Liver (tissue), 9 donors: ENCODE data around the gene PDP2. TPM values are rescaled to one million over a fixed set of nuclear protein-coding genes. Genes with fewer than 3 reads are reported as not detected.

ENCODE experiments used
- DNase-seq: peaks from one replicate; pipeline ENCODE4 v3.0.0-alpha.2; 2017; ENCODE audit warnings: low spot score
- H3K27ac ChIP-seq, 2 donors: one replicate each; pipeline ENCODE4 v1.7.0; 2013; ENCODE audit warnings: inconsistent platforms in 2 of 2, low read length in 2 of 2, control low read depth in 1 of 2, low read depth in 1 of 2, mild to moderate bottlenecking in 1 of 2
- H3K27me3 ChIP-seq, 4 donors: one replicate each; pipeline versions ENCODE4 v1.6.1 to v1.7.0; 2013; ENCODE audit warnings: low read length in 3 of 4, inconsistent platforms in 1 of 4, mild to moderate bottlenecking in 1 of 4, moderate library complexity in 1 of 4; ENCODE audit not compliant: control insufficient read depth in 4 of 4, insufficient read depth in 4 of 4
- H3K36me3 ChIP-seq, 4 donors: one replicate each; pipeline versions ENCODE4 v1.6.1 to v1.7.0; 2013; ENCODE audit warnings: low read length in 3 of 4, mild to moderate bottlenecking in 3 of 4, low read depth in 1 of 4, moderate library complexity in 1 of 4; ENCODE audit not compliant: control insufficient read depth in 4 of 4, insufficient read depth in 3 of 4
- H3K4me1 ChIP-seq, 4 donors: one replicate each; pipeline versions ENCODE4 v1.6.1 to v1.7.0; 2013; ENCODE audit warnings: low read length in 3 of 4, mild to moderate bottlenecking in 3 of 4, moderate library complexity in 1 of 4; ENCODE audit not compliant: control insufficient read depth in 4 of 4, insufficient read depth in 4 of 4
- H3K4me3 ChIP-seq, 3 donors: one replicate each; pipeline versions ENCODE4 v1.6.1 to v1.7.0; 2013; ENCODE audit warnings: low read length in 3 of 3, control low read depth in 1 of 3, low read depth in 1 of 3, mild to moderate bottlenecking in 1 of 3
- H3K9ac ChIP-seq, 2 donors: one replicate each; pipeline ENCODE4 v1.7.0; 2013; ENCODE audit warnings: low read length in 2 of 2, mild to moderate bottlenecking in 2 of 2, moderate library complexity in 2 of 2, control low read depth in 1 of 2, low read depth in 1 of 2
- H3K9me3 ChIP-seq, 4 donors: one replicate each; pipeline versions ENCODE4 v1.6.1 to v1.7.0; 2013; ENCODE audit warnings: low read length in 3 of 4; ENCODE audit not compliant: control insufficient read depth in 4 of 4
- EGR1 ChIP-seq, 2 donors: IDR thresholded peaks; 2 replicates each; pipeline ENCODE4 v1.6.1; 2016 to 2018; ENCODE audit warnings: antibody characterized with exemption in 2 of 2, low read depth in 2 of 2
- FOXA1 ChIP-seq: IDR thresholded peaks from 2 replicates; pipeline ENCODE4 v1.6.1; 2016; ENCODE audit warnings: antibody characterized with exemption
- FOXA2 ChIP-seq: IDR thresholded peaks from 2 replicates; pipeline ENCODE4 v1.6.1; 2016; ENCODE audit warnings: antibody characterized with exemption
- GABPA ChIP-seq, 2 donors: IDR thresholded peaks in 1 of 2; conservative IDR thresholded peaks in 1 of 2; 2 replicates each; pipeline ENCODE4 v1.6.1; 2016; ENCODE audit warnings: antibody characterized with exemption in 2 of 2, mild to moderate bottlenecking in 1 of 2, moderate library complexity in 1 of 2
- HNF4A ChIP-seq, 2 donors: conservative IDR thresholded peaks; 2 replicates each; pipeline ENCODE4 v1.6.1; 2016; ENCODE audit warnings: antibody characterized with exemption in 2 of 2, mild to moderate bottlenecking in 2 of 2
- HNF4G ChIP-seq: IDR thresholded peaks from 2 replicates; pipeline ENCODE4 v1.6.1; 2016; ENCODE audit warnings: antibody characterized with exemption
- JUND ChIP-seq, 2 donors: IDR thresholded peaks; 2 replicates each; pipeline ENCODE4 v1.6.1; 2016; ENCODE audit warnings: antibody characterized with exemption in 2 of 2
- NR2F2 ChIP-seq: IDR thresholded peaks from 2 replicates; pipeline ENCODE4 v1.6.1; 2016; ENCODE audit warnings: antibody characterized with exemption
- RAD21 ChIP-seq, 2 donors: IDR thresholded peaks; 2 replicates each; pipeline ENCODE4 v1.6.1; 2016; ENCODE audit warnings: antibody characterized with exemption in 2 of 2, mild to moderate bottlenecking in 2 of 2
- RXRA ChIP-seq, 2 donors: IDR thresholded peaks; 2 replicates each; pipeline ENCODE4 v1.6.1; 2017 to 2018; ENCODE audit warnings: antibody characterized with exemption in 2 of 2, mild to moderate bottlenecking in 1 of 2
- SP1 ChIP-seq: IDR thresholded peaks from 2 replicates; pipeline ENCODE4 v1.6.1; 2018; ENCODE audit warnings: antibody characterized with exemption, mild to moderate bottlenecking
- TAF1 ChIP-seq: conservative IDR thresholded peaks from 2 replicates; pipeline ENCODE4 v1.6.1; 2016; ENCODE audit warnings: antibody characterized with exemption, mild to moderate bottlenecking
- YY1 ChIP-seq: IDR thresholded peaks from 2 replicates; pipeline ENCODE4 v1.6.1; 2016; ENCODE audit warnings: antibody characterized with exemption, mild to moderate bottlenecking
- ZBTB33 ChIP-seq: IDR thresholded peaks from 2 replicates; pipeline ENCODE4 v1.6.1; 2016; ENCODE audit warnings: antibody characterized with exemption
- WGBS: extraction: QIAGEN DNeasy Blood & Tissue Kit; methylation state at CpG from one replicate; pipeline ENCODE4 v1.1.7; 2013; 5-methylcytosine and 5-hydroxymethylcytosine counted together
- polyA plus RNA-seq, 2 donors: library from polyadenylated mRNA; stranded (reverse) in 1 of 2; unstranded in 1 of 2; fragments of 200-250 nt in 1 of 2; fragments of >200 nt in 1 of 2; fragmentation: Nextera tagmentation in 1 of 2; extraction: Ambion mirVana in 1 of 2; gene quantifications; one replicate each; pipeline versions ENCODE4 v1.2.1 to v1.2.3, GENCODE V29; 2013 to 2015
- total RNA-seq, 2 donors: library from RNA; depleted of rRNA; stranded (reverse); fragments of >200 nt; gene quantifications; one replicate each; pipeline ENCODE4 v1.2.3, GENCODE V29; 2014
- TF ChIP-seq, protein P1 (sequence below): IDR thresholded peaks from 2 replicates; pipeline ENCODE4 v1.6.1; 2016; ENCODE audit warnings: antibody characterized with exemption
- TF ChIP-seq, protein P2 (sequence below): IDR thresholded peaks from 2 replicates; pipeline ENCODE4 v1.6.1; 2016; ENCODE audit warnings: antibody characterized with exemption, mild to moderate bottlenecking
- TF ChIP-seq, protein P3 (sequence below): fragments of 150-350 bp; IDR thresholded peaks from 2 replicates; pipeline ENCODE4 v1.5.1; 2017; ENCODE audit warnings: improper control_type of control experiment, low read depth, low read length; ENCODE audit not compliant: missing input control
- TF ChIP-seq, protein P4 (sequence below): IDR thresholded peaks from 2 replicates; pipeline ENCODE4 v1.6.1; 2016; ENCODE audit warnings: antibody characterized with exemption
- donor health status: healthy.
- donor health status: healthy.
- donor health status: healthy.
- donor health status: healthy.
- donor health status: healthy.

Gene PDP2
- total and polyA plus RNA-seq, 4 donors = 2.3 to 9.4 (median 6.1) TPM

GRCh38 chr16:66936889-66937554, 56.7 kb downstream of the PDP2 start:
- Histone ChIP-seq H3K4me1 (peaks cover 10 to 62% (median 53%) of the 10 kb centered on the region in 4 donors), H3K9ac (peak overlapping the region; percentile 51 to 89), H3K9me3 (no peaks in the 10 kb centered on the region), H3K4me3 (peak overlapping the region; percentile 37 to 81 (median 77)), H3K27ac (peak overlapping the region; percentile 94 to 96), H3K36me3 (peaks cover 21 to 29% (median 25%) of the 10 kb centered on the region in 4 donors), H3K27me3 (no peaks in the 10 kb centered on the region)
- DNase-seq = no peak
- TF ChIP-seq TAF1 (no peak), FOXA2 (peak; percentile 17), FOXA1 (peak; percentile 50), HNF4A (conservative IDR thresholded peaks at IDR 0.05) (no peak), SP1 (no peak), JUND (IDR thresholded peaks at IDR 0.05) (no peak), EGR1 (IDR thresholded peaks at IDR 0.05; ENCODE audit: low read depth in 2 of 2) (no peak), ZBTB33 (no peak)
- TF ChIP-seq, protein P1, sequence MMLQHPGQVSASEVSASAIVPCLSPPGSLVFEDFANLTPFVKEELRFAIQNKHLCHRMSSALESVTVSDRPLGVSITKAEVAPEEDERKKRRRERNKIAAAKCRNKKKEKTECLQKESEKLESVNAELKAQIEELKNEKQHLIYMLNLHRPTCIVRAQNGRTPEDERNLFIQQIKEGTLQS = no peak
- WGBS = 53% methylated on average over 4 of the region's 4 CpGs

- 64% methylated on average over 10 of the region's 10 CpGs for WGBS
- no peak for TF ChIP-seq HNF4G
- TF ChIP-seq, protein P2, sequence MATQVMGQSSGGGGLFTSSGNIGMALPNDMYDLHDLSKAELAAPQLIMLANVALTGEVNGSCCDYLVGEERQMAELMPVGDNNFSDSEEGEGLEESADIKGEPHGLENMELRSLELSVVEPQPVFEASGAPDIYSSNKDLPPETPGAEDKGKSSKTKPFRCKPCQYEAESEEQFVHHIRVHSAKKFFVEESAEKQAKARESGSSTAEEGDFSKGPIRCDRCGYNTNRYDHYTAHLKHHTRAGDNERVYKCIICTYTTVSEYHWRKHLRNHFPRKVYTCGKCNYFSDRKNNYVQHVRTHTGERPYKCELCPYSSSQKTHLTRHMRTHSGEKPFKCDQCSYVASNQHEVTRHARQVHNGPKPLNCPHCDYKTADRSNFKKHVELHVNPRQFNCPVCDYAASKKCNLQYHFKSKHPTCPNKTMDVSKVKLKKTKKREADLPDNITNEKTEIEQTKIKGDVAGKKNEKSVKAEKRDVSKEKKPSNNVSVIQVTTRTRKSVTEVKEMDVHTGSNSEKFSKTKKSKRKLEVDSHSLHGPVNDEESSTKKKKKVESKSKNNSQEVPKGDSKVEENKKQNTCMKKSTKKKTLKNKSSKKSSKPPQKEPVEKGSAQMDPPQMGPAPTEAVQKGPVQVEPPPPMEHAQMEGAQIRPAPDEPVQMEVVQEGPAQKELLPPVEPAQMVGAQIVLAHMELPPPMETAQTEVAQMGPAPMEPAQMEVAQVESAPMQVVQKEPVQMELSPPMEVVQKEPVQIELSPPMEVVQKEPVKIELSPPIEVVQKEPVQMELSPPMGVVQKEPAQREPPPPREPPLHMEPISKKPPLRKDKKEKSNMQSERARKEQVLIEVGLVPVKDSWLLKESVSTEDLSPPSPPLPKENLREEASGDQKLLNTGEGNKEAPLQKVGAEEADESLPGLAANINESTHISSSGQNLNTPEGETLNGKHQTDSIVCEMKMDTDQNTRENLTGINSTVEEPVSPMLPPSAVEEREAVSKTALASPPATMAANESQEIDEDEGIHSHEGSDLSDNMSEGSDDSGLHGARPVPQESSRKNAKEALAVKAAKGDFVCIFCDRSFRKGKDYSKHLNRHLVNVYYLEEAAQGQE = no peak
- no peak for TF ChIP-seq TAF1
- no peak for TF ChIP-seq EGR1 (IDR thresholded peaks at IDR 0.05; ENCODE audit: low read depth in 2 of 2)
- TF ChIP-seq JUND (IDR thresholded peaks at IDR 0.05) = no peak
- peak; percentile 43 to 58 for TF ChIP-seq HNF4A (conservative IDR thresholded peaks at IDR 0.05)
- TF ChIP-seq ZBTB33 = no peak
- peak; percentile 21 for TF ChIP-seq FOXA1
- TF ChIP-seq RAD21 (IDR thresholded peaks at IDR 0.05) = no peak
- TF ChIP-seq, protein P3, sequence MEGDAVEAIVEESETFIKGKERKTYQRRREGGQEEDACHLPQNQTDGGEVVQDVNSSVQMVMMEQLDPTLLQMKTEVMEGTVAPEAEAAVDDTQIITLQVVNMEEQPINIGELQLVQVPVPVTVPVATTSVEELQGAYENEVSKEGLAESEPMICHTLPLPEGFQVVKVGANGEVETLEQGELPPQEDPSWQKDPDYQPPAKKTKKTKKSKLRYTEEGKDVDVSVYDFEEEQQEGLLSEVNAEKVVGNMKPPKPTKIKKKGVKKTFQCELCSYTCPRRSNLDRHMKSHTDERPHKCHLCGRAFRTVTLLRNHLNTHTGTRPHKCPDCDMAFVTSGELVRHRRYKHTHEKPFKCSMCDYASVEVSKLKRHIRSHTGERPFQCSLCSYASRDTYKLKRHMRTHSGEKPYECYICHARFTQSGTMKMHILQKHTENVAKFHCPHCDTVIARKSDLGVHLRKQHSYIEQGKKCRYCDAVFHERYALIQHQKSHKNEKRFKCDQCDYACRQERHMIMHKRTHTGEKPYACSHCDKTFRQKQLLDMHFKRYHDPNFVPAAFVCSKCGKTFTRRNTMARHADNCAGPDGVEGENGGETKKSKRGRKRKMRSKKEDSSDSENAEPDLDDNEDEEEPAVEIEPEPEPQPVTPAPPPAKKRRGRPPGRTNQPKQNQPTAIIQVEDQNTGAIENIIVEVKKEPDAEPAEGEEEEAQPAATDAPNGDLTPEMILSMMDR = no peak
- TF ChIP-seq RXRA (IDR thresholded peaks at IDR 0.05) = no peak
- TF ChIP-seq, protein P1 = no peak
- TF ChIP-seq GABPA (IDR thresholded peaks at IDR 0.05 in 1 of 2, conservative IDR thresholded peaks at IDR 0.05 in 1 of 2) = peak in 1 of 2 donors; percentile 39
- TF ChIP-seq FOXA2 = peak; percentile 83
- TF ChIP-seq, protein P4, sequence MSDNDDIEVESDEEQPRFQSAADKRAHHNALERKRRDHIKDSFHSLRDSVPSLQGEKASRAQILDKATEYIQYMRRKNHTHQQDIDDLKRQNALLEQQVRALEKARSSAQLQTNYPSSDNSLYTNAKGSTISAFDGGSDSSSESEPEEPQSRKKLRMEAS = no peak
- no peak for TF ChIP-seq SP1
- no peak for TF ChIP-seq YY1
- TF ChIP-seq NR2F2 = no peak
- H3K9ac ChIP-seq = no peak overlapping the region
- no peak for DNase-seq
- H3K4me3 ChIP-seq = peak overlapping the region in 1 of 3 donors; percentile 21
- H3K36me3 ChIP-seq = peaks cover 25 to 37% (median 32%) of the 10 kb centered on the region in 4 donors
- peaks cover 10 to 57% (median 46%) of the 10 kb centered on the region in 4 donors for H3K4me1 ChIP-seq
- no peaks in the 10 kb centered on the region for H3K27me3 ChIP-seq
- no peaks in the 10 kb centered on the region for H3K9me3 ChIP-seq
- peak overlapping the region; percentile 94 to 96 for H3K27ac ChIP-seq
Measured at GRCh38 chr16:66937725-66938337, 57.5 kb downstream of the PDP2 start.
